ENCODE data around the gene RAD51B. TPM values are rescaled to one million over a fixed set of nuclear protein-coding genes. Genes with fewer than 3 reads are reported as not detected.

RAD51B gene
- polyA plus RNA-seq, 3 donors: 3.6 to 11.6 (median 9.4) TPM

DNA sequence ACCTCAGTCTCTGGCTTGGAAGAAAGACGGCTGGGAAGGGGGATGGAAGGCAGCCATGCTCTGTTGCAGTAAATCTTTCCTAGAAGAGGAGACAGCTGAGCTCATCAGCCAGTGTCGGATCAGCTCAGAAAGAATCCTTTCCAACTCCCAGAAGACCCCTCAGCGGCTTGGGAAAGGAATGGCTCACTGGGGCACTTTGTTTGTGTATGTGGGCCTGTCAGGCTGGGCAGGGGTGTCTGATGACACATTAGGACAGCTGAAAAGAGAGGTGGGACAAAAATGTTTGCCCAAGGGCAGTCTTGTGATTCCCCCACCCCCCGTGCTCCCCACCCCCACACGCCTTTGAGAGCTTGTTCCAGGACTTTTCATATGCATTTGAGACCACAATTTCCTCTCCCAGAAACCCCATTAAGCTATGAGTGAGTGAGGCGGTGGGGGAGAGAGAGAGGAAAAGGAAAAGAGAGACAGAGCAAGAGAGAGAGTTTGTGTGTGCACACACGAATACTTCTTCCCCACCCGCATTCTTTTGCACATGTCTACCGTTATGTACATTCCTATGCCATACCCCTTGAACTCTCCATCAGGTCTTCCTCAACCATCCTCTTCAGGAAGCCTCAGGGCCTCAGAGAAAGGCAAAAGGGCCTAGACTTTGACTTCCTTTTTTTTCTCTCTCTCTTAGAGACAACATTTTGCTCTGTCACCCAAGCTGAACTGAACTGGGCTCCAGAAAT, 774.4 kb downstream of the RAD51B start:
- H4K20me1 ChIP-seq (ENCODE audit: insufficient read depth, low read length): no peaks in the 10 kb centered on the region
- no peaks in the 10 kb centered on the region for H3K79me2 ChIP-seq (ENCODE audit: insufficient read depth, low read length)
- H3K27ac Mint-ChIP-seq: peak overlapping the region; percentile 87 to 97 (median 90)
- no peak overlapping the region for H3K4me2 ChIP-seq (replicated peaks; ENCODE audit: extremely low read depth, low read length, poor library complexity, severe bottlenecking)
- peak overlapping the region; percentile 55 to 80 for H3K27ac ChIP-seq (ENCODE audit: low read depth in 1 of 2, low read length in 2 of 2)
- intact Hi-C loops (cut with micrococcal nuclease): no loop called here
- no peaks in the 10 kb centered on the region for H3K9me3 ChIP-seq (replicated peaks in 1 of 2; ENCODE audit: control insufficient read depth in 1 of 2, insufficient read depth in 1 of 2, low read length in 2 of 2)
- H3K9ac ChIP-seq (ENCODE audit: insufficient read depth, low read length, poor library complexity, severe bottlenecking): no peak overlapping the region
- H3K4me1 ChIP-seq (ENCODE audit: control insufficient read depth in 1 of 2, insufficient read depth in 2 of 2, low read length in 2 of 2): peaks cover 40 to 52% of the 10 kb centered on the region in 2 donors
- TF ChIP-seq, protein P1, sequence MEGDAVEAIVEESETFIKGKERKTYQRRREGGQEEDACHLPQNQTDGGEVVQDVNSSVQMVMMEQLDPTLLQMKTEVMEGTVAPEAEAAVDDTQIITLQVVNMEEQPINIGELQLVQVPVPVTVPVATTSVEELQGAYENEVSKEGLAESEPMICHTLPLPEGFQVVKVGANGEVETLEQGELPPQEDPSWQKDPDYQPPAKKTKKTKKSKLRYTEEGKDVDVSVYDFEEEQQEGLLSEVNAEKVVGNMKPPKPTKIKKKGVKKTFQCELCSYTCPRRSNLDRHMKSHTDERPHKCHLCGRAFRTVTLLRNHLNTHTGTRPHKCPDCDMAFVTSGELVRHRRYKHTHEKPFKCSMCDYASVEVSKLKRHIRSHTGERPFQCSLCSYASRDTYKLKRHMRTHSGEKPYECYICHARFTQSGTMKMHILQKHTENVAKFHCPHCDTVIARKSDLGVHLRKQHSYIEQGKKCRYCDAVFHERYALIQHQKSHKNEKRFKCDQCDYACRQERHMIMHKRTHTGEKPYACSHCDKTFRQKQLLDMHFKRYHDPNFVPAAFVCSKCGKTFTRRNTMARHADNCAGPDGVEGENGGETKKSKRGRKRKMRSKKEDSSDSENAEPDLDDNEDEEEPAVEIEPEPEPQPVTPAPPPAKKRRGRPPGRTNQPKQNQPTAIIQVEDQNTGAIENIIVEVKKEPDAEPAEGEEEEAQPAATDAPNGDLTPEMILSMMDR (IDR thresholded peaks at IDR 0.05): no peak
- peaks cover 48% of the 10 kb centered on the region for H3K4me1 Mint-ChIP-seq
- H3K27me3 ChIP-seq (ENCODE audit: control insufficient read depth in 2 of 2, insufficient read depth in 2 of 2, low read length in 2 of 2): no peaks in the 10 kb centered on the region
- H3K27me3 Mint-ChIP-seq (ENCODE audit: low read depth in 3 of 3): peaks cover 0 to 2% (median 2%) of the 10 kb centered on the region in 3 donors
- H3K4me3 Mint-ChIP-seq: no peak overlapping the region
- no peaks in the 10 kb centered on the region for H3K9me3 Mint-ChIP-seq
- no peaks in the 10 kb centered on the region for H3K36me3 ChIP-seq (replicated peaks in 1 of 2; ENCODE audit: control insufficient read depth in 1 of 2, insufficient read depth in 2 of 2, low read length in 2 of 2)
- DNase-seq: peak; percentile 44 to 68 (median 59)
- H3K36me3 Mint-ChIP-seq: peaks cover 0 to 6% of the 10 kb centered on the region in 2 donors
- H2AFZ ChIP-seq (ENCODE audit: insufficient read depth, low read depth, low read length, poor library complexity, severe bottlenecking): peak overlapping the region; percentile 8
- WGBS (ENCODE audit: insufficient coverage): 0% methylated on average over 1 of the region's 9 CpGs
- H3K4me3 ChIP-seq (replicated peaks in 1 of 3; ENCODE audit: low read depth in 2 of 3, low read length in 3 of 3): no peak overlapping the region

DNA sequence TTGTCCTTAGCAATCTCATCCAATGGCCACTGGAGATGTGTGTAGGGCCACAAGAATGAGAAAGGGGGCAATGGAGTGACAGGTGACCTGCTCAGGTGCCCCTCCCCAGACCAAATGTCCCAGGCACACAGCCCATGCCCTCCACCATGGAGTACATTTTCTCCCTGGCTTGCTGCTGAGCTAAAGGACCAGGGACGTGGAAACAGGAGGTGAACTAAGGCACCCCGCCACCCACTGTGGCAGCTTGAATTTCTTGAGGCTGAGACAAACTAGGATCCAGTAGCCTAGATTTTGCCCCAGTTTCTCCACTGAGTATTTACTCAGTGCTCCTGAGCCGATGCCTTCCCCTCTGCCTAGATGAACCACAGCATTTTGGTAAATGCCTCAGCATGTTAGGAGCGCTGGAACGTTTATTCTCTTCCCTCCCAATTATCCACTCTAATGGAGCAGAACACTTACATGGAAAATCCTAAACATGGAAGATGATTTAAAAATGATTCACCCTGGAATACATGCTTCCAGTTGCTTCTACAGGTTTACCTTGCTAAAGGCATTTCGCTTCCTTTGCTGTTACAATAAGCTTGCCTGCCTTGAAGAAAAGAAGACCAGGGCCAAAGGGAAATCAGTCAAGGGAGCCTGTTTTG, 775.3 kb downstream of the RAD51B start:
- 100% methylated on average over 2 of the region's 6 CpGs for WGBS (ENCODE audit: insufficient coverage)
- no peak for DNase-seq
- Histone ChIP-seq H3K27me3 (ENCODE audit: control insufficient read depth in 2 of 2, insufficient read depth in 2 of 2, low read length in 2 of 2) (no peaks in the 10 kb centered on the region), H3K4me1 (ENCODE audit: control insufficient read depth in 1 of 2, insufficient read depth in 2 of 2, low read length in 2 of 2) (peaks cover 49 to 61% of the 10 kb centered on the region in 2 donors), H3K27ac (ENCODE audit: low read depth in 1 of 2, low read length in 2 of 2) (peak overlapping the region; percentile 55 to 80), H3K9ac (ENCODE audit: insufficient read depth, low read length, poor library complexity, severe bottlenecking) (no peak overlapping the region), H3K9me3 (replicated peaks in 1 of 2; ENCODE audit: control insufficient read depth in 1 of 2, insufficient read depth in 1 of 2, low read length in 2 of 2) (no peaks in the 10 kb centered on the region), H3K4me2 (replicated peaks; ENCODE audit: extremely low read depth, low read length, poor library complexity, severe bottlenecking) (no peak overlapping the region), H3K36me3 (replicated peaks in 1 of 2; ENCODE audit: control insufficient read depth in 1 of 2, insufficient read depth in 2 of 2, low read length in 2 of 2) (no peaks in the 10 kb centered on the region), H3K79me2 (ENCODE audit: insufficient read depth, low read length) (no peaks in the 10 kb centered on the region), H2AFZ (ENCODE audit: insufficient read depth, low read depth, low read length, poor library complexity, severe bottlenecking) (peak overlapping the region; percentile 8), H4K20me1 (ENCODE audit: insufficient read depth, low read length) (no peaks in the 10 kb centered on the region), H3K4me3 (replicated peaks in 1 of 3; ENCODE audit: low read depth in 2 of 3, low read length in 3 of 3) (no peak overlapping the region)
- Mint-ChIP-seq H3K4me3 (no peak overlapping the region), H3K27ac (peak overlapping the region; percentile 87 to 97 (median 90)), H3K4me1 (peaks cover 55% of the 10 kb centered on the region), H3K36me3 (peaks cover 2 to 4% of the 10 kb centered on the region in 2 donors), H3K27me3 (ENCODE audit: low read depth in 3 of 3) (peaks cover 0 to 2% (median 0%) of the 10 kb centered on the region in 3 donors), H3K9me3 (peaks cover 0 to 3% (median 0%) of the 10 kb centered on the region in 7 donors)
- intact Hi-C loops (cut with micrococcal nuclease): loop anchor here in 1 of 2 donors (5.0 kb wide), 1 partner anchor 147 kb away; no protein-coding TSS in a partner anchor
- TF ChIP-seq, protein P1 (IDR thresholded peaks at IDR 0.05): no peak
